ENCODE results near the gene RAMAC.

RAMAC gene

GRCh38 chr15:82966671-82967071, 19.3 kb upstream of the RAMAC start:
- Histone ChIP-seq H3K27ac (ENCODE audit: insufficient read depth in 1 of 2, low read depth in 1 of 2, low read length in 2 of 2, poor library complexity in 1 of 2, severe bottlenecking in 2 of 2) (no peak overlapping the region), H3K4me1 (ENCODE audit: control extremely low read depth in 1 of 4, control insufficient read depth in 4 of 4, insufficient read depth in 4 of 4, low read length in 3 of 4) (peaks cover 0 to 4% (median 0%) of the 10 kb centered on the region in 4 experiments), H3K36me3 (ENCODE audit: control insufficient read depth in 4 of 4, insufficient read depth in 4 of 4, low read length in 3 of 4) (no peaks in the 10 kb centered on the region), H3K9me3 (ENCODE audit: control extremely low read depth in 1 of 5, control insufficient read depth in 4 of 5, insufficient read depth in 2 of 5, low read depth in 1 of 5, low read length in 4 of 5) (no peaks in the 10 kb centered on the region), H3K27me3 (replicated peaks in 2 of 5; ENCODE audit: control insufficient read depth in 4 of 5, insufficient read depth in 5 of 5, low read length in 4 of 5) (no peaks in the 10 kb centered on the region), H3K4me3 (ENCODE audit: control insufficient read depth in 1 of 7, extremely low read depth in 1 of 7, insufficient read depth in 4 of 7, low read depth in 2 of 7, low read length in 6 of 7) (no peak overlapping the region)
- ChIA-PET CTCF (no interaction called here), POLR2A (no interaction called here)
- no peak for DNase-seq
- WGBS (ENCODE audit: insufficient coverage): 81% methylated on average over 2 of the region's 4 CpGs

DNA sequence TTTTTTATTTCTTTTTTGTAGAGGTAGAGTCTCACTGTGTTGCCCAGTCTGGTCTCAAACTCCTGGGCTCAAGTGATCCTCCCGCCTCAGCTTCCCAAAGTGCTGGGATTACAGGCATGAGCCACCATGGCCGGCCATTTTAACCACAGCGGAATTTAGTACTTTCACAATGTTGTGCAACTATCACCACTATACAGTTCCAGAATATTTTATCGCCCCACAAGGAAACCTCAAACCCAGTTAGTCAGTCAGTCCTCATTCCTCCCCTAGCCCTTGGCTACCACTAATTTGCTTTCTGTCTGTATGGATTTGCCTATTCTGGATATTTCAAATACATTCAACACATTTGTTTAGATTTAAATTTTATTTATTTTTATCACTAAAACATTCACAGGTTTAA, 17.9 kb upstream of the RAMAC start:
- DNase-seq: peak in 2 of 3 donors; percentile 13 to 17

GRCh38 chr15:82969353-82969752, 16.7 kb upstream of the RAMAC start:
- DNase-seq: no peak
- H3K4me1 ChIP-seq (ENCODE audit: control extremely low read depth in 1 of 4, control insufficient read depth in 4 of 4, insufficient read depth in 4 of 4, low read length in 3 of 4): peaks cover 0 to 4% (median 0%) of the 10 kb centered on the region in 4 experiments
- no peak overlapping the region for H3K27ac ChIP-seq (ENCODE audit: insufficient read depth in 1 of 2, low read depth in 1 of 2, low read length in 2 of 2, poor library complexity in 1 of 2, severe bottlenecking in 2 of 2)
- no peak overlapping the region for H3K4me3 ChIP-seq (ENCODE audit: control insufficient read depth in 1 of 7, extremely low read depth in 1 of 7, insufficient read depth in 4 of 7, low read depth in 2 of 7, low read length in 6 of 7)
- no peaks in the 10 kb centered on the region for H3K27me3 ChIP-seq (replicated peaks in 2 of 5; ENCODE audit: control insufficient read depth in 4 of 5, insufficient read depth in 5 of 5, low read length in 4 of 5)
- H3K9me3 ChIP-seq (ENCODE audit: control extremely low read depth in 1 of 5, control insufficient read depth in 4 of 5, insufficient read depth in 2 of 5, low read depth in 1 of 5, low read length in 4 of 5): no peaks in the 10 kb centered on the region
- ChIA-PET POLR2A (no interaction called here), CTCF (interaction anchor here (0.8 to 1.3 kb wide), 4 partner anchors 10 to 31 kb away, joined by 3 read pairs; no protein-coding TSS in a partner anchor)
- 100% methylated on average over 4 of the region's 7 CpGs for WGBS (ENCODE audit: insufficient coverage)
- H3K36me3 ChIP-seq (ENCODE audit: control insufficient read depth in 4 of 4, insufficient read depth in 4 of 4, low read length in 3 of 4): no peaks in the 10 kb centered on the region

More for the DNA sequence above, 17.9 kb upstream of the RAMAC start:
- H3K27ac ChIP-seq (ENCODE audit: insufficient read depth in 1 of 2, low read depth in 1 of 2, low read length in 2 of 2, poor library complexity in 1 of 2, severe bottlenecking in 2 of 2): no peak overlapping the region
- ChIA-PET POLR2A (no interaction called here), CTCF (interaction anchor here (0.8 kb wide), 1 partner anchor 11 kb away, joined by 3 read pairs; no protein-coding TSS in a partner anchor)
- no peaks in the 10 kb centered on the region for H3K27me3 ChIP-seq (replicated peaks in 2 of 5; ENCODE audit: control insufficient read depth in 4 of 5, insufficient read depth in 5 of 5, low read length in 4 of 5)
- 100% methylated on average over 1 of the region's 4 CpGs for WGBS (ENCODE audit: insufficient coverage)
- no peaks in the 10 kb centered on the region for H3K36me3 ChIP-seq (ENCODE audit: control insufficient read depth in 4 of 4, insufficient read depth in 4 of 4, low read length in 3 of 4)
- H3K4me1 ChIP-seq (ENCODE audit: control extremely low read depth in 1 of 4, control insufficient read depth in 4 of 4, insufficient read depth in 4 of 4, low read length in 3 of 4): peaks cover 0 to 4% (median 0%) of the 10 kb centered on the region in 4 experiments
- no peaks in the 10 kb centered on the region for H3K9me3 ChIP-seq (ENCODE audit: control extremely low read depth in 1 of 5, control insufficient read depth in 4 of 5, insufficient read depth in 2 of 5, low read depth in 1 of 5, low read length in 4 of 5)
- H3K4me3 ChIP-seq (ENCODE audit: control insufficient read depth in 1 of 7, extremely low read depth in 1 of 7, insufficient read depth in 4 of 7, low read depth in 2 of 7, low read length in 6 of 7): no peak overlapping the region

GRCh38 chr15:82970078-82970686, 15.8 kb upstream of the RAMAC start:
- DNase-seq: no peak
- H3K36me3 ChIP-seq (ENCODE audit: control insufficient read depth in 4 of 4, insufficient read depth in 4 of 4, low read length in 3 of 4): no peaks in the 10 kb centered on the region
- ChIA-PET CTCF (interaction anchor here (1.3 kb wide), 1 partner anchor 9 kb away, joined by 3 read pairs; no protein-coding TSS in a partner anchor), POLR2A (no interaction called here)
- H3K4me1 ChIP-seq (ENCODE audit: control extremely low read depth in 1 of 4, control insufficient read depth in 4 of 4, insufficient read depth in 4 of 4, low read length in 3 of 4): peaks cover 0 to 4% (median 0%) of the 10 kb centered on the region in 4 experiments
- H3K9me3 ChIP-seq (ENCODE audit: control extremely low read depth in 1 of 5, control insufficient read depth in 4 of 5, insufficient read depth in 2 of 5, low read depth in 1 of 5, low read length in 4 of 5): no peaks in the 10 kb centered on the region
- no peak overlapping the region for H3K4me3 ChIP-seq (ENCODE audit: control insufficient read depth in 1 of 7, extremely low read depth in 1 of 7, insufficient read depth in 4 of 7, low read depth in 2 of 7, low read length in 6 of 7)
- 85% methylated on average over 3 of the region's 3 CpGs for WGBS (ENCODE audit: insufficient coverage)
- H3K27ac ChIP-seq (ENCODE audit: insufficient read depth in 1 of 2, low read depth in 1 of 2, low read length in 2 of 2, poor library complexity in 1 of 2, severe bottlenecking in 2 of 2): no peak overlapping the region
- H3K27me3 ChIP-seq (replicated peaks in 2 of 5; ENCODE audit: control insufficient read depth in 4 of 5, insufficient read depth in 5 of 5, low read length in 4 of 5): no peaks in the 10 kb centered on the region

GRCh38 chr15:82970696-82971095, 15.3 kb upstream of the RAMAC start:
- H3K9me3 ChIP-seq (ENCODE audit: control extremely low read depth in 1 of 5, control insufficient read depth in 4 of 5, insufficient read depth in 2 of 5, low read depth in 1 of 5, low read length in 4 of 5): no peaks in the 10 kb centered on the region
- H3K27ac ChIP-seq (ENCODE audit: insufficient read depth in 1 of 2, low read depth in 1 of 2, low read length in 2 of 2, poor library complexity in 1 of 2, severe bottlenecking in 2 of 2): no peak overlapping the region
- POLR2A ChIA-PET: no interaction called here
- WGBS (ENCODE audit: insufficient coverage): no CpG with 5 or more reads among the region's 1 CpG
- CTCF ChIA-PET: interaction anchor here (0.6 to 1.5 kb wide), 2 partner anchors 29 to 59 kb away, joined by 3 to 5 read pairs; no protein-coding TSS in a partner anchor
- H3K4me1 ChIP-seq (ENCODE audit: control extremely low read depth in 1 of 4, control insufficient read depth in 4 of 4, insufficient read depth in 4 of 4, low read length in 3 of 4): peaks cover 0 to 4% (median 0%) of the 10 kb centered on the region in 4 experiments
- H3K36me3 ChIP-seq (ENCODE audit: control insufficient read depth in 4 of 4, insufficient read depth in 4 of 4, low read length in 3 of 4): no peaks in the 10 kb centered on the region
- no peak overlapping the region for H3K4me3 ChIP-seq (ENCODE audit: control insufficient read depth in 1 of 7, extremely low read depth in 1 of 7, insufficient read depth in 4 of 7, low read depth in 2 of 7, low read length in 6 of 7)
- no peak for DNase-seq
- H3K27me3 ChIP-seq (replicated peaks in 2 of 5; ENCODE audit: control insufficient read depth in 4 of 5, insufficient read depth in 5 of 5, low read length in 4 of 5): no peaks in the 10 kb centered on the region

DNA sequence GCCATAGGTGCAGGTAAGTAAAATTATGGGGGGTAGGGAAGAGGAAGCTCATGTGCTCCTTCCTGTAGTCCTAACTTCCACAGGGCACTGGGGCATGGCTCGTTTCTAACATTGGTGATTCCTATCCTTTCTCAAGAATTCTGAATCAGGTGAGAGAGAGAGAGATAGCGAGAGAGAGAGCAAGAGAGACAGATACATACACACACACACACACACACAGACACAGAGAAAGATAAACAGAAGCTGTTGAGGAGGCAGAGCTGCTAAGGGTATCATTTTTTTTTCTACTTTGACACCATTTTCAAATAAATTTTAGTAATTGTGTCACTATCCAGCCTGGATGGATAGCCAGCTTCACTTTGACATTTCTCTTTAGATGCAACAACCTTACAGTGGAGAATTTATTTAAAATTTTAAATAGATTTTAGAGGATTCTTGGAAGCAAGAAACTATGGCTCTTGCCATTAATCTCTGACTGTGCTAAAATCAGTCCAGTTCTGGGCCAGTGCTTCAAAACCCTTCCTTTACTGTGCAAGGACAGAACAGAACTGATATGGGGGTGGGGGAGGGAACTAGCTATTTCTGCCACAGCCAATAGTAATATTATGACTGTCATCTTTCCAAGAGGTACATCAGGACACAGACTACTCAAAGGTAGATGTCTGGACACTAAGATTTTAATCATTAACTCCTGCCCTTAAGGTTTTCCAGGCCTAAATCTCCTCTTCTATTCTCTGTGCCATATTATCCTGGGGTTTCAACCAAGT, 14.6 kb upstream of the RAMAC start:
- Histone ChIP-seq H3K4me3 (ENCODE audit: control insufficient read depth in 1 of 7, extremely low read depth in 1 of 7, insufficient read depth in 4 of 7, low read depth in 2 of 7, low read length in 6 of 7) (no peak overlapping the region), H3K36me3 (ENCODE audit: control insufficient read depth in 4 of 4, insufficient read depth in 4 of 4, low read length in 3 of 4) (no peaks in the 10 kb centered on the region), H3K9me3 (ENCODE audit: control extremely low read depth in 1 of 5, control insufficient read depth in 4 of 5, insufficient read depth in 2 of 5, low read depth in 1 of 5, low read length in 4 of 5) (no peaks in the 10 kb centered on the region), H3K27me3 (replicated peaks in 2 of 5; ENCODE audit: control insufficient read depth in 4 of 5, insufficient read depth in 5 of 5, low read length in 4 of 5) (no peaks in the 10 kb centered on the region), H3K27ac (ENCODE audit: insufficient read depth in 1 of 2, low read depth in 1 of 2, low read length in 2 of 2, poor library complexity in 1 of 2, severe bottlenecking in 2 of 2) (no peak overlapping the region), H3K4me1 (ENCODE audit: control extremely low read depth in 1 of 4, control insufficient read depth in 4 of 4, insufficient read depth in 4 of 4, low read length in 3 of 4) (peaks cover 0 to 2% (median 0%) of the 10 kb centered on the region in 4 experiments)
- no peak for DNase-seq
- CTCF ChIA-PET: interaction anchor here (0.6 to 1.5 kb wide), 3 partner anchors 25 to 58 kb away, joined by 3 to 5 read pairs (median 3); no protein-coding TSS in a partner anchor
- POLR2A ChIA-PET: no interaction called here
- no CpG with 5 or more reads among the region's 2 CpGs for WGBS (ENCODE audit: insufficient coverage)

DNA sequence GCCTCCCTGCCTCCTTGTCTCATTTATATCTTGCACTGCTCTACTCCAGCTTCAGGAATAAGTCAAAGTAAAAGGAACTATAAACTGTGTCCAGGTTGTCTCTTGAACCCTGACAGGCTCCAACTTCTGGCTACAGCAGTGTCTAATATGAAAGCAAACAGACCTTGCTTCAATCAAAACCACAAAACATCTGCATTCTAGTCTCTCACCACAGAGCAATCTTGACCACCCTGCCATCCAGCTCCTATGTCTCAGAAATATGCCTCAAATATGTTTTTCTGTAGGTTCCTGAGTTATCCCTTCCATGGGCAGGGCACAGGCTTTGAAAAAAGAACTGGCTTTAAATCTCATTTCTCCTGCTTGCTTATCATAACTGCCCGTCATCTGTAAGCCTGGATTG, 13.0 kb upstream of the RAMAC start:
- CTCF ChIA-PET: no interaction called here
- Histone ChIP-seq H3K4me3 (ENCODE audit: control insufficient read depth in 1 of 7, extremely low read depth in 1 of 7, insufficient read depth in 4 of 7, low read depth in 2 of 7, low read length in 6 of 7) (no peak overlapping the region), H3K36me3 (ENCODE audit: control insufficient read depth in 4 of 4, insufficient read depth in 4 of 4, low read length in 3 of 4) (no peaks in the 10 kb centered on the region), H3K27me3 (replicated peaks in 2 of 5; ENCODE audit: control insufficient read depth in 4 of 5, insufficient read depth in 5 of 5, low read length in 4 of 5) (no peaks in the 10 kb centered on the region), H3K9me3 (ENCODE audit: control extremely low read depth in 1 of 5, control insufficient read depth in 4 of 5, insufficient read depth in 2 of 5, low read depth in 1 of 5, low read length in 4 of 5) (no peaks in the 10 kb centered on the region), H3K27ac (ENCODE audit: insufficient read depth in 1 of 2, low read depth in 1 of 2, low read length in 2 of 2, poor library complexity in 1 of 2, severe bottlenecking in 2 of 2) (no peak overlapping the region), H3K4me1 (ENCODE audit: control extremely low read depth in 1 of 4, control insufficient read depth in 4 of 4, insufficient read depth in 4 of 4, low read length in 3 of 4) (no peaks in the 10 kb centered on the region)
- 100% methylated on average over 1 of the region's 1 CpG for WGBS (ENCODE audit: insufficient coverage)
- DNase-seq: peak in 1 of 3 donors; percentile 3
- POLR2A ChIA-PET: no interaction called here
